IPS DF 4.7 (cell line): ENCODE measurements around the gene MOSPD2.

ENCODE experiments used
- DNase-seq: peaks from one replicate; pipeline ENCODE4 v3.0.0-alpha.2; 2013; ENCODE audit warnings: low spot score; ENCODE audit errors: extremely low read depth

MOSPD2 gene

GRCh38 chrX:14915596-14915995, 42.4 kb downstream of the MOSPD2 start:
- DNase-seq = no peak

- DNase-seq = no peak
These were observed 42.9 kb downstream of the MOSPD2 start for GRCh38 chrX:14916017-14916674.

GRCh38 chrX:14919407-14919806, 46.2 kb downstream of the MOSPD2 start:
- DNase-seq = no peak

- no peak for DNase-seq
These were observed 47.0 kb downstream of the MOSPD2 start for GRCh38 chrX:14920196-14920595.

GRCh38 chrX:14922437-14922836, 49.2 kb downstream of the MOSPD2 start:
- no peak for DNase-seq

GRCh38 chrX:14923761-14924160, 50.5 kb downstream of the MOSPD2 start:
- DNase-seq = no peak

GRCh38 chrX:14926471-14926870, 53.2 kb downstream of the MOSPD2 start:
- no peak for DNase-seq

- no peak for DNase-seq
These were observed 54.2 kb downstream of the MOSPD2 start for GRCh38 chrX:14927401-14927800.

- no peak for DNase-seq
These were observed 57.4 kb downstream of the MOSPD2 start for GRCh38 chrX:14930663-14931062.

GRCh38 chrX:14932136-14932535, 58.9 kb downstream of the MOSPD2 start:
- no peak for DNase-seq

GRCh38 chrX:14934423-14934822, 61.2 kb downstream of the MOSPD2 start:
- no peak for DNase-seq

- DNase-seq = no peak
These were observed 63.3 kb downstream of the MOSPD2 start for GRCh38 chrX:14936561-14936960.

- no peak for DNase-seq
These were observed 66.4 kb downstream of the MOSPD2 start for GRCh38 chrX:14939644-14940043.

- no peak for DNase-seq
These were observed 68.1 kb downstream of the MOSPD2 start for GRCh38 chrX:14941301-14941700.

- DNase-seq = no peak
These were observed 69.1 kb downstream of the MOSPD2 start for GRCh38 chrX:14942341-14942740.

- DNase-seq = no peak
These were observed 70.7 kb downstream of the MOSPD2 start for GRCh38 chrX:14943962-14944361.

GRCh38 chrX:14946606-14947155, 73.5 kb downstream of the MOSPD2 start:
- no peak for DNase-seq

GRCh38 chrX:14948691-14949090, 75.5 kb downstream of the MOSPD2 start:
- no peak for DNase-seq

- DNase-seq = no peak
These were observed 83.8 kb downstream of the MOSPD2 start for GRCh38 chrX:14956813-14957582.

- no peak for DNase-seq
These were observed 90.4 kb downstream of the MOSPD2 start for GRCh38 chrX:14963447-14964236.

GRCh38 chrX:14964500-14964899, 91.3 kb downstream of the MOSPD2 start:
- DNase-seq = no peak
